Measurements from ENCODE around the gene NUP210.
"Not testable (repeated sequence)": the region's sequence is repeated elsewhere in the genome, so short reads cannot be mapped to it uniquely, and the experiment has no call there.

NUP210 gene

DNA sequence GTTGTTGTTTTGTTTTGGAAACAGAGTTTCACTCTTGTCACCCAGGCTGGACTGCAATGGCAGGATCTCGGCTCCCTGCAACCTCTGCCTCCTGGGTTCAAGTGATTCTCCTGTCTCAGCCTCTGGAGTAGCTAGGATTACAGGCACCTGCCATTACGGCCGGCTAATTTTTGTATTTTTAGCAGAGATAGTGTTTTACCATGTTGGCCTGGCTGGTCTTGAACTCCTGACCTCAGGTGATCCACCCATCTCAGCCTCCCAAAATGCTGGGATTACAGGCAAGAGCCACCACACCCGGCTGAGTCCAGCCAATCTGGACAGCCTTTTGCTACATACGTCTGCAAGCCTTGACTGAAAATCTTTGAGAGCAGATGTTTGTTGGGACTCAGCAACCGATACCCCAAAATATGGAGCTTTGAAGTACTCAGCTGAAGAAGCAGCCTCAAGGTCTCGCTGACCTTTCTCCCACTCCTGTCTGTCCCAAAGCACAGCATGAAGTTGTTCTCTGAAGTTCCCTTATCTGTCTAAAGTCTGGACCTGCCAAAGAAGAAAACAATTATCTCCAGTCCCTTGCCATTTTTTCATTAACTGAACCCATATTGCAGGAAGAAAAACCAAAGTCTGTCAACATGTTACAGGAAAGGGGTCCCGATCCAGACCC lies 9.6 kb upstream of the NUP210 start:
- no peak for DNase-seq

DNA sequence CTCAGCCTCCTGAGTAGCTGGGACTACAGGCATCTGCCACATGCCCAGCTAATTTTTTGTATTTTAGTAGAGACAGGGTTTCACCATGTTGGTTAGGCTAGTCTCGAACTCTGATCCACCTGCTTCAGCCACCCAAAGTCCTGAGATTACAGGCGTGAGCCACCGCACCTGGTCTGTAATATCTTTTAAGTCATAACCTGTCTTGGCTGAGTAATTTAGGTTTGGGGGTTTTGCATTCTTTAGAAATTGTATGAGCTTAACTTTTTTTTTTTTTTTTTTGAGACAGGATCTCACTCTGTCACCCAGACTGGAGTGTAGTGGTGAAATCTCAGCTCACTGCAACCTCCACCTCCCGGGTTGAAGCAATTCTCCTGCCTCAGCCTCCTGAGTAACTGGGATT lies 8.6 kb upstream of the NUP210 start:
- DNase-seq: not testable (repeated sequence)

DNA sequence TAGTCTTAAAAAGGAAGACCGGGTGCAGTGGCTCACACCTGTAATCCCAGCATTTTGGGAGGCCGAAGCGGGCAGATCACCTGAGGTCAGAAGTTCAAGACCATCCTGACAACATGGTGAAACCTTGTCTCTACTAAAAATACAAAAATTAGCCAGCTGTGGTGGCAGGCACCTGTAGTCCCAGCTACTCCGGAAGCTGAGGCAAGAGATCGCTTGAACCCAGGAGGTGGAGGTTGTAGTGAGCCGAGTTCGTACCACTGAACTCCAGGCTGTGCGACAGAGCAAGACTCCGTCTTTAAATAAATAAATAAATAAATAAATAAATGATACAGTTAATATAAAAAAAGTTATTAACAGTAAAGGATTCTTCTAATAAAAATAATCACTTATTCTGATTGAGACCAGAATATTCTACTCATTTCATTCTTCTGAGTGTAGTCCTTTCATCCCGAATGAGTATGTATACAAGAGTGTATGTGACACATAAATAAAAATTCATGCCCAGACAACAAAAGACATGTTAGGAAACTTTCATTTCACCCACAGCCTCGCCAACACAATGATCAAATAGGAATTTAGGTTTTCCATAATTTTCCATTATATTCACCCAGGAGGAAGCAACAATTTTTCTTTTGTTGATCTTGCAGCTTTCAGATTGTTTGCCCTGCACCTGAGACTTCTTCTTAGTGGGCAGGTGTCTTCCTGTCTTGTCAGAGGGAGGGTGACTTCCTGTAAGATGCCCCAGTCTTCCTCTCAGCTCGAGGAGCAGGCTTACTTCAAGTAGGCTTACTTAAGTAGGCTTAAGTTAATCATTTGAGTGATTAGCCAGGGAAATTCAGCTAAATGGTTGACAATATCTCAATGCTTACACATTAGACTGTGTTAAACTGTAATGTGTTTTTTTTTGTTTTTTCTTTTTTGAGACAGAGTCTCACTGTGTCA lies 7.8 kb upstream of the NUP210 start:
- peak in 3 of 5 experiments; percentile 21 to 71 (median 43) for DNase-seq

DNA sequence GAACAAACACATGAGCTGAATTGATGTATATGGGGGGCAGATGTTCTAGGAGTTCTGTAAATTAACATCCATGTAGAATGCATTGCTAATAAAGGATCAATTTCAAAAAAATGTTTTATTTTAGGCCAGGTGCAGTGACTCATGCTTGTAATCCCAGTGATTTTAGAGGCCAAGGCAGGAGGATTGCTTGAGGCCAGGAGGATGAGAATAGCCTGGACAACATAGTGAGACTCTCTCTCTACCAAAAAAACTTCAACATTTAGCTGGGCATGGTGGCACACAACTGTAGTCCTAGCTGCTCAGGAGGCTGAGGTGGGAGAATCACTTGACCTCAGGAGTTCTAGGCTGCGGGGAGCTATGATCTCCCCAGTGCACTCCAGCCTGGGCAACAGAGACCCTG lies 6.5 kb upstream of the NUP210 start:
- no peak for DNase-seq

DNA sequence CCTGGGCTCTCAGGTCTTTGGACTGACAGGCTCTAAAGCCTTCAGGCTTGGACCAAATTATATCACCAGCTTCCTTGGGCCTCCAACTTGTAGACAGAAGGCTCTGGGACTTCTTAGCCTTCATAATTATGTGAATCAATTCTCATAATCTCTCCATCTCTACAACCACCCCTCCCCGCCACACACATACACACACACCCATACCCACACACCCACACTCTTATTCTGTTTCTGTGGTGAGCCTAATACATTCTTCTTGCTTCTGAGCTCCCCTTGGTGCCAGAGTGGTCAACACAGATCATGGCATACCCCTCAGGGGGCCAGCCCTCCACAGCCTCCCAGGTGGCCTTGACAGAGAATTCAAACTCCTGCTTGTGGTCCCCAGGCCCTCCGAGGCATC lies 5.6 kb upstream of the NUP210 start:
- peak in 1 of 5 experiments; percentile 49 for DNase-seq

DNA sequence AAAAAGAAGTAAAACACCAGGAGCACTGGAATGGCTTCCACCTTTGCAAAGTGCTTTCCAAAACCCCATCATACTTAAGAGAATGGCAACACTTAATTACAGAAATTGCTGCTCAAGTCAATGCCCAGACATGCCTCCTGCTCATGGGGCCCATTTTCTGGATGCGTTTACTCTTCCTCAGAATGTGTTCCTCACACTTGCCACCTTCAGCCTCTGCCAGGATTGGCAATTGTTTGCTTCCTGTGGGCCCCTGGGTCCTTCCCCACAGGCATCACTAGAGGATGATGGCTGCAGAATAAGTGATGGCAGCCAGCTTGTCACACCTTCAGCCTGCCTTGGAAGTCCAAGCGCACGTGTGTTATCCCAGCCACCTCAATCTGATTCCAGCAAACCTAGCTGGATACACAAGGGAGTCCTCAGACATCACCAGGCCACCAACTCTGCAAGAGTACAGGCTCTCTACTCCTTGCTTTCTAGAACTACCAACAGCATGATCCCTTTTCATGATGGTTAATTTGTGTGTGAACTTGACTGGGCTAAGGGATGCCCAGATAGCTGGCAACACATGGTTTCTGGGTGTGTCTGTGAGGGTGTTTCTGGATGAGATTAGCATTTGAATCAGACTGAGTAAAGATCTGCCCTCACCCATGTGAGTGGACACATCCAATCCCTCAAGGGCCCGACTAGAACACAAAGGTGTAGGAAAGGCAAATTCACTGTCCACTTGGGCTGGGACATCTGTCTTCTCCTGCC lies 4.9 kb upstream of the NUP210 start:
- no peak for DNase-seq

DNA sequence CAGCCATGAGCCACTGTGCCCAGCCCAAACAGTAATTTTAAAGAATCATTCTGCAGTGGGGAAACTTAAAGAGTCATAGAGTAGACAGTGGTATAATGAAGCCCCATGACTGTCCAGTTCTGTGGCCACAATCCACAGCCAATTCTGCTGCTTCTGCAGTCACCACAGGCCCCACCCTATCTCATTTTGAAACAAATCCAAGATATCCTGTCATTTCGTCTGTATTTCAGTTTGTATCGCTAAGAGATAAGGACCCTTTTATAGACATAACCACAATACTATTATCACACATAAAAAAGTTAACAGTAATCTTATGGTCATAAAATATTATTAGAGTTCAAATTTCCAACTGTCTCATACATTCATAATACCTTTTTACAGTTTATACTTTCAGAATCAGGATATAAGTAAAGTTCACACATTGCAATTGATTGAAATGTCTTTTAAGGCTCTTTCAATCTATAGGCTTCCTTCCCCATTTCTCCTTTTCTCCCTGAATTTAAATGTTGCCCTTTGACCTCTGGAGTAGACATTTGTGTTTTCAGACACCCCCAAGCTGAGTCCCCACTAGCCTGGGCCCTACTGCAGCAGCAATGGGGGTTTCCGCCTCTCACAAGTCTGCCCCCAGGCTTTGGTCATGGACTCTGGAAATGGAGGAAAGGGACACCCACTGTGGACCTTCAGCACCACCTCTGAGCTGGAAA lies 4.2 kb upstream of the NUP210 start:
- no peak for DNase-seq

DNA sequence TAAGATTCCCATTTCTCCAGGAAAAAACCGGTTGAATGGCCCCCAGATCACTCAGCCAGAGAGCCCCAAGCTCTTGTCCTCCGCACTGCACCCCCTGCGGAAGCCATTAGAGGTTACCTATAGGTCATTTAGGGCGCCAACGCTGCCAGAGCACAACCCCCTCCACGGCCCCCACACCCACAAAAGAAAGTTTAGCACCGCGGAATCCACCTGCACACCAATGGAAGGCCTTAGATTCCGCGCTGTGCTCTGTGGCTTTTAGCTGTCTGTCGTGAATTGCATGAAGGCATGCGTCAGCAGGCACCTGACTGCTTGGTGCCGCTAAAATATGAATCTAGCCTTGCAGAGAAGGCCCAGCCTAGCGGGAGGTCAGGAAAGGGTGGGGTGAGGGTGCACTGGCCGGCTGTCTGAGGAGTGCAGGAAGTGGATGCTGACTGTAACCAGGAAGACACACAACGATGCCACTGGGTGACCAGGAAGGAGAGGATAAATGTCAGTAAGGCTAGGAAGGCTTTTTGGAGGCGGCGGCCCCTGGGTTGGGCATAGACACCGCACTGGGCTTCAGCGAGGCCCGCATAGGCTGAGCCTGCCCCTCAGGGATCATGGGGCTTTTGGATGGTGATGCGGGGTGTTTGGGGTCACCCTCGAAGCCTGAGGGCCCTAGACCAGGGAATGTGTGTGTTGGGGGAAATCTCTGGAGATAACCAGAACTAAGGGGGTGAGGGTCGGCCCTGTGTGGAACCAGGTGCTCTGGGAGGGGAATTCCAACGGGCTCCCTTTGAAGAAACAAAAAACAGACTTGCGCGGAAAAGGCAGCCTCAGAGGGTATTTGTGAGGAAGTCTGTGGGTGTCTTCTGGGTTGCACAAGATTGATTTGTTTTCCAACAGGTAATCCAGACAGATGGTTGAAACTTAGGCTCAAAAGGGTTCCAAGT lies 976 bp upstream of the NUP210 start:
- DNase-seq: peak; percentile 47 to 94 (median 79)

DNA sequence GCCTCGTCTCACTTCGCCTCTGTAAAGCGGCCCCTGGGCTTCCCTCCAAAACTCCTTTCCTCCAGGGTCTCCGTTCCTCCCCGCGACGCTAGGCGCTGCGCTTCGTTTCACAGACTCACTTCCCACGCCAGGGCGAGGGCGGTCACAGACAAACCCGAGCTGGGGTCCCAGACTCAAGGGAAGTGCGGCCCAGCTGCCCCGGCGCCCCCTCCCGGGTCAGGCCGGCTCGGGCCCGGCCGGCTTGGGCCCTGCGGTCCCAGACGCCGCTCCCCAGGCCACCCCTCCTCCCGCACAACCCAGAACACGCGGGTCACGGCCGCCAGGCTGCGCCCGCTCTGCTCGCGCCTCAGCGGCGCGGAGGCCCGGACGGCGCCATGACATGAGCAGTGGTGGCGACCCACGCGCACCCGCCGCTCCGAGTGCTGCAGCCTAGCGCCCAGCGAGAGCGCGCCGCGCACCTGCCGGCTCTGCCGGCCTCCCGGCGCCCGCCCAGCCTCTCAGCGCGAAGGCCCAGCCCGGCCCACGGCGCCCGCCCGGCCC lies 547 bp downstream of the NUP210 start:
- DNase-seq: peak in 4 of 5 experiments; percentile 49 to 73 (median 56)

DNA sequence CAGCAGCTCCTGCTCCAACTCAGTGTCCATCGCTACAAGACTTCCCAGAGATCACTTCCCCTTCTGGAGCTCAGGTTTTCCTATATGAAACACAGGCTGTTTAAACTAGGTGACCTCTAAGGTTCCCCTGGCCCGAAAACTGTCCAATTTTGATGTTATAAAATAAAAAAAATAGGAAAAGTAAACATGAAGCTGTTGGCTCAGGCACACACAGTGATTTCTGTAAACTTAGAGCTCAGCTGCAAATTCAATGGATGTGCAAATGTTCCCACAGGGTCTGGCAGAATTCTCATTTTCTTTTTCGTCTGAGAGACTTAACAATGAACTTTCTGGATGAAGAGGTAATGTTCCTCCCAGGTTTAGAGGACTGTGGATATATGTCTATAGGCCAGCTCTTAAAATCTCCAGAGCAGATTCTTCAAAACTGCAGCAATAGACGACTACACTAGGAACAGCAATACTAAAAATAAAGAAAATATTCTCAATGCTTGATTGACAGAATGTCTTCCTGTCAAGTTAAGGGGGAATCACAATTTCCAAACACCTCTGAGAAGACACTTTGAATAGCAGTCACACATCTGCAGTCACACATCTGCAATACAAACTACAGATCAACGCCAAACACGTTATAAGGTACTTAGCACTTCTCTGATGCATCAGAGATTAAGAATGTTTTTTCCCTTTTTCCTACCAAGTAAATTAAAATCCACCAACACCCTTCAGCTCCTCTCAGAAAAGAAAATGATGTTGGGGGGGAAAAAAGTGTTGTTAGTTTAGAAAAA lies 2.8 kb downstream of the NUP210 start:
- peak in 1 of 5 experiments; percentile 6 for DNase-seq

DNA sequence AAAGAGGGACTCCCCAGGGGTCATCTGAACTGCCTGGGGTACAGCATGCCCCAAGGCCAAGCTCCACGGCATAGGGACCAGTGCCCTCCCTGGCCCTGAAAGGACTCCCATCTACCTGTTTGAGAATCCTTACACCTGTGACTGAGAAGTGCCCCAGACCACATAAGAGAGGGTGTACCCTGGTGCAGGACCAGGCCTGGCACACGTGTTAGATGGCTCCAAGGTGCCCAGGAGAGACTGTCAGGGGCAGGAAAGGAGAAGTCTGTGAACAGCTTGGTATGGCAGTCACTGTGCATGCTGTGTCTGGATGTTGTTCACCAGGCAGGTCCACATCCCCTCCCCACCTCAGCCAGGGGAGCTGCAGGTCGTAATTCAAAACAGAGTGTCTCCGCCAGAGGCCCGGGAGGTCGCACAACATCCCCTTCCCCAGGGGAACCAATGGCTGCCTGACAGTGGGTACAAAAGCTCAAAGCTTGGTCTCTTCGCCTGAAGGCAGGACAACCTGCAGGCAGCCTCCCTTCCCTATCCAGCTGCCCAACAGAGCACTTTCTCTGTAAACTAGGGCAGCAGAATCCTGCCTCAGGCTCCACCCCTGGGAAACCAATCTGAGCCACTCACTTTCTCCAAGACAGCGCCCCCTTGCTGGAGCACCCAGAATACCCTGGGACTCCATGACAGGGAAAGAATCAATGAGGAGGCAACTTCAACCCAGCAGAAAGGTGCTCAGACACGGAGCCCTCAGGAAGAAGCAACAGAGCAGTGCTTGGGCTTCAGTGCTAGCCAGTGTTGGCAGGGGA lies 3.9 kb downstream of the NUP210 start:
- peak in 1 of 5 experiments; percentile 70 for DNase-seq

DNA sequence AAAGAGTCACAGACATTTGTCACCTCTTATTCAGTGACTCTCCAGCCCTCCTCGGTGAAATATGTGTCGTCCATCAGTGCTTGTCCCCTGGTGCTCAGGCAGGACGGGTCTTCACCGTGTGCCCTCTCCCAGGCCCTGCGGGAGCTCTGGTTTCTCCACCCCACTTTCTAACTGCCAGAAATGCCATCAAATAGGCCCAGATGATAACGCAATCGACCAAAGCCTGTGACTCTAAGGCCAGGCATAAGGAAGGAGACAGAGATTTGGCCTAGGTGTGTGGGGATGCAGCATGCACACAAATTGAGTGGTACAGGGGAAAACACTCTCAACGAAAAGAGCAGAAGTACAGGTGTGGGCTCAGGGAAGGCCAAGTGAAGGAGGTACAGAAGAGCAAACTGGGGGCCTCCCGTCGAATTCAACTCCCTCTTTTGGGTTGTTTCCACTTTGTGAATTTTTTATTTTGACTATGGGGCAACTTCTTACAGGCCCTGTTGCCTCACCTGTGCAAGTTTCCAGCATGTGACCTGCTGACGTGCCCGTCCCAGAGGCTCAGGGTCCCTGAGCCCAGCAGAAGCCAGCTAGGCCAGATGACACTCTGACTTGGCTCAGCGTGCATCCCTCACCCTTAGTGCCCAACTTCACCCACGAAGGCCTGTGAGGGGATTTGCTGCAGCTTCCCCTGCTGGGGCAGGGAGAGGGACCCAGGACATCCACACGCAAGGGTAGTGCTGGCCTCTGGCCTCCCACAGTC lies 4.7 kb downstream of the NUP210 start:
- DNase-seq: no peak

DNA sequence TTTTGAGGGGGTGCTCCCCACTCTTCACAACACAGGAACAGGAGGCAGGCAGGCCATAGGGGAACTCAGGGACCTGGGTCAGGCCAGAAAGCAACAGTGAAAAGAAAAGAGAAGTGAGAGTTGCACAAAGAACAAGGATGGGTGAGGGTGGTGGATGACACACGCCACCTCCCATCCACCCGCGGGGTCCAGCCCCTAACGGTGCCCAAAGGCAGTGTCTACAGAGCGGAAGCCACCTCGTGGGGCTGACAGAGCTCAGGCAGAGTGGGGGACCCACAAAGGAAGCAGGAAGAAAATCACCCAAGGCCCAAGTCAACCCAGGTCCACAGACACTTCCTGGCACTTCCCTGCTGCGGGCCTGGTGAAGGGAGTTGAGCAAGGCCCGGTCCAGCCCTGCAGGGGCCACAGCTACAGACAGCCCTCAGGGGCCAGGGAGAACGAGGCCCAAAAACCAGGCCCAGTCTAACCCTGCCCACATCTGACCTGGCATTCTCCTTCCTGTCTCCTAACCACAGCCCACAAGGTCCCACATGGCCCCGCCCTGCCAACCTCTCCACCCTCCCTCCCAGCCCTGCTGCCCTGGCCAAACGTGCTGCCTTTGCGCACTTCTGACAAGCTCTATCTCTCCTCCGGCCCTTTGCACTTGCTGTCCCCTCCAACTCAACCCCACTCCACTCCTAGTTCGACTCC lies 5.9 kb downstream of the NUP210 start:
- DNase-seq: peak; percentile 26 to 90 (median 51)

DNA sequence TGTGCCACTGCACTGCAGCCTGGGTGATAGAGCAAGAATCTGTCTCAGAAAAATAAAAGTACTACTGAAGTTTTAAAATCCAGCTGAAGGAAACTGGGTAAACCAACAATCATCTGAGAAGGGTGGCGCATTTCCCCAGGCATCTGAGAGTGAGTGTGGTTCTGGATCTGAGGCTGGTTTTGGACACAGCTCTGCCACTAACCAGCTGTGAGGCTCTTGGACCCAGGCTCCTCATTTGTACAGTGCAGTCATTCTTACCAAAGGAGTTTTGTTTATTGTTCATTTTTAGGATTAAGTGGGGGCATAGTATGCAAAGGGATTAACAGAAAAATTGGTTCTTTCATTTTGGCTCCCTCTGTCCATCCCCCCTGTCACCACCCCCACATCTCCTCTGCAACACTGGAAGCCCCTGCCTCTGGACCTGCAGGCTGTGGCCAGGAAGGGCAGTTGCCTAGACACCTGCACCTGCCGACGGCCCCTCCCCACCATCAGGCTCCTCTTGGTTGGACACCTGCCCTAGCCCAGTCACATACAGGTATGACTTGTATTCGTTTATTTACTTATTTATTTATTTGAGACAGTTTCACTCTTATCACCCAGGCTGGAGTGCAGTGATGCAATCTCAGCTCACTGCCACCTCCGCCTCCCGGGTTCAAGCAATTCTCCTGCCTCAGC lies 8.8 kb downstream of the NUP210 start:
- DNase-seq: no peak

DNA sequence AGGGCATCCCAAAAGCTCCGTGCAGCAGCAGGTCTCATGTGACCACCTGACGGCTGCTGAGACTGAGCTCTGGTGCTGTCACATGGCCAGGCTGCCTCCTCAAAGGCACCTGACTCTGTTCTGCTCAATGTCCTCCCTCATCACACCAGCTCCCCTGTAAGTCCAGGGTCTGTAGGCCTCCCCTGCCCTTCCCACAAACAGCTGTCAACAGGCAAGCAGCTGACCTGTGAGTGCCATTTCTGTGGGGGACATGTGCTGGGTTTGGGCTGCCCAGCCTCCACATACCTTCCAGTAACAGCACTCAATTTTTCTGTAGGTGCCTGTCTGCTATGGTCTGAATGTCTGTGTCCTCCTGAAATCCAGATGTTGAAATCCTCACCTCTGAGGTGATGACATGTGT lies 11.2 kb downstream of the NUP210 start:
- no peak for DNase-seq

DNA sequence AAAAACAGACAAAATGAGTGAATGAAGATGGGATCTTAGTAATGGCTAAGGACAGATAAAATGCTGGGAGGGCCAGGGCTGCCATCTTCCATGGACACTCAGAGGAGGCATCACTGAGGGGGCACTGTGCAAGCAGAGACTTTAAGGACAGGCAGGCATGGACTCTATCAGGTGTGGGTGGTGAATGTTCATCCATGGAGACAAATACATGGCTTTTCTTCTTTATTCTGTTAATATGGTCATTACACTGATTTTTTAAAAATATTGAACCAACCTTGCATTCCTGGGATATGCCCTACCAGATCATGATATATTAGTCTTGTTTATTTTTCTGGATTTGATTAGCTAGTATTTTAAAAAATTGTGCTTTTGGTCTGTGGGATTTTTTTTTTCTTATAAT lies 12.2 kb downstream of the NUP210 start:
- DNase-seq: no peak

DNA sequence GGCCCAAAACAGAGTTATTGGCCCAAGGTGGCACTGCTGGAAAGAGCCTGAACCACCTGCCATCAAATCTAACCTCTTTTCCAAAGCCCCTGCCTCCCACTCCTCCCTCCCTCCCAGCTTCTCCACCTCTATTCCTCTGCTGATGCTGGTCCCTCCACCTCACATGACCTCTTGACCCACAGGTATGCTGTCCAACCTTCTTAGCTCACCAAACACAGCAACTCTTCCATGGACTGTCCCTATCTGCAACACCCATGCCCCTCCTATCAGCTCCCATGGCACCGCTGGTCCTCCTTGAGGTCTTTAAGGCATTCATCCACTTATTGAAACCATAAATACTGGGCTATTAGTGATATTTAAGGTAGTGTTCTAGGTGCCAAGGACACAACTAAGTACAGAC lies 12.6 kb downstream of the NUP210 start:
- DNase-seq: no peak

Data from T-helper 2 cell (primary cell).